ENCODE results near the gene MDM2.

The MDM2 gene

DNA sequence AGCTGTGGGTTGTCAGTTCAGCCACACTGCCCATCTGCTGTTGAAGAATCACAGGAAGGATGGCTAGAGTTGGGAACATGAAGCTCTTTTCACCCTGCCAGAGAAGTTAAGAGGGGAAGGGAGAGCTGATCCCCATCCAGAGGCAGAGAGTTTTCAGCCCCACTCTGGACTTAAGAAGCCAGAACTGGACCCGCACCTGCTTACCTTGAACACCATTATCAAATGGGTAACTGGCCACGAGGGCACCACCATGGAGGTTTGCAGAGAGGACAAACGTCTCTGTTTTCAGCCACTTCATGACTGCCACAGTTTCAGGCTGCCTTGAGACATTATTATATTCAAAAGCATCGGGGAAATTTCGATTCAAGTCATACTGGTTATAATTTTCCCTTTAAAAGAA lies 62.0 kb downstream of the MDM2 start:
- TF ChIP-seq, protein P1, sequence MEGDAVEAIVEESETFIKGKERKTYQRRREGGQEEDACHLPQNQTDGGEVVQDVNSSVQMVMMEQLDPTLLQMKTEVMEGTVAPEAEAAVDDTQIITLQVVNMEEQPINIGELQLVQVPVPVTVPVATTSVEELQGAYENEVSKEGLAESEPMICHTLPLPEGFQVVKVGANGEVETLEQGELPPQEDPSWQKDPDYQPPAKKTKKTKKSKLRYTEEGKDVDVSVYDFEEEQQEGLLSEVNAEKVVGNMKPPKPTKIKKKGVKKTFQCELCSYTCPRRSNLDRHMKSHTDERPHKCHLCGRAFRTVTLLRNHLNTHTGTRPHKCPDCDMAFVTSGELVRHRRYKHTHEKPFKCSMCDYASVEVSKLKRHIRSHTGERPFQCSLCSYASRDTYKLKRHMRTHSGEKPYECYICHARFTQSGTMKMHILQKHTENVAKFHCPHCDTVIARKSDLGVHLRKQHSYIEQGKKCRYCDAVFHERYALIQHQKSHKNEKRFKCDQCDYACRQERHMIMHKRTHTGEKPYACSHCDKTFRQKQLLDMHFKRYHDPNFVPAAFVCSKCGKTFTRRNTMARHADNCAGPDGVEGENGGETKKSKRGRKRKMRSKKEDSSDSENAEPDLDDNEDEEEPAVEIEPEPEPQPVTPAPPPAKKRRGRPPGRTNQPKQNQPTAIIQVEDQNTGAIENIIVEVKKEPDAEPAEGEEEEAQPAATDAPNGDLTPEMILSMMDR (IDR thresholded peaks at IDR 0.05; ENCODE audit: control extremely low read depth, extremely low read depth, low read depth, missing control alignments): no peak
- no peak for DNase-seq (ENCODE audit: extremely low spot score)
- CTCF ChIA-PET: interaction anchor here (1.2 to 2.1 kb wide), 3 partner anchors 9 to 17 kb away, joined by 4 read pairs; no protein-coding TSS in a partner anchor
- POLR2A ChIA-PET: no interaction called here

- CTCF ChIA-PET: interaction anchor here (1.0 to 2.1 kb wide), 4 partner anchors 13 to 199 kb away, joined by 3 to 4 read pairs (median 4); no protein-coding TSS in a partner anchor
- TF ChIP-seq, protein P1 (IDR thresholded peaks at IDR 0.05; ENCODE audit: control extremely low read depth, extremely low read depth, low read depth, missing control alignments): no peak
- POLR2A ChIA-PET: no interaction called here
- DNase-seq (ENCODE audit: extremely low spot score): no peak
These were observed 62.5 kb downstream of the MDM2 start for GRCh38 chr12:68870443-68870842.

DNA sequence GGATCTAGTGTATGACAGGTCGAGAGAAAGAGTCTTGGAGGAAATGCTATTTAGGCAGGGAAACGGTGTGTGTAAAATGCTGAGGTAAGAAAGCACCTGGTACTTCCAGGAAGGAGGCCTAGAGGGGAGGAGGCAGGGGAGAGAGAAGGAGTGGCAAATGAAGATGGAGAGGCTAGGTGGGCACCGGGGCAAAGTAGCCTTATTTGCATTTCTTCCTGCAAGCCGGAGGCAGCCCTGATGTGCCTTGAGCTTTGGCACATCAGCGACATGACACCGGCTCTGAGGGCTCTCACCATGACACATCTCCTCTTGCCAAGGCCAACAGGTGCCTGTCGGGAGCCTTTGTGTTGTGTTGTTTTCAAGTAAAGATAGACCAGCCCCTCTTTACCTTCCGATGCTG lies 63.4 kb downstream of the MDM2 start:
- ChIA-PET CTCF (interaction anchor here (1.0 to 2.1 kb wide), 4 partner anchors 11 to 198 kb away, joined by 3 to 4 read pairs (median 3); no protein-coding TSS in a partner anchor), POLR2A (no interaction called here)
- no peak for DNase-seq (ENCODE audit: extremely low spot score)
- TF ChIP-seq, protein P1 (IDR thresholded peaks at IDR 0.05; ENCODE audit: control extremely low read depth, extremely low read depth, low read depth, missing control alignments): no peak

- POLR2A ChIA-PET: no interaction called here
- CTCF ChIA-PET: interaction anchor here (1.4 kb wide), 1 partner anchor 11 kb away, joined by 3 read pairs; no protein-coding TSS in a partner anchor
- TF ChIP-seq, protein P1 (IDR thresholded peaks at IDR 0.05; ENCODE audit: control extremely low read depth, extremely low read depth, low read depth, missing control alignments): peak; percentile 42
- peak; percentile 27 for DNase-seq (ENCODE audit: extremely low spot score)
These were observed 63.9 kb downstream of the MDM2 start for GRCh38 chr12:68871921-68872320.

GRCh38 chr12:68873316-68873715 lies 65.3 kb downstream of the MDM2 start:
- ChIA-PET CTCF (no interaction called here), POLR2A (no interaction called here)
- DNase-seq (ENCODE audit: extremely low spot score): no peak
- TF ChIP-seq, protein P1 (IDR thresholded peaks at IDR 0.05; ENCODE audit: control extremely low read depth, extremely low read depth, low read depth, missing control alignments): no peak

- CTCF ChIA-PET: interaction anchor here (1.0 to 1.6 kb wide), 3 partner anchors 8 to 194 kb away, joined by 3 to 6 read pairs (median 3); no protein-coding TSS in a partner anchor
These were observed 68.5 kb downstream of the MDM2 start for GRCh38 chr12:68876461-68876860.

More at GRCh38 chr12:68876461-68876860, 68.5 kb downstream of the MDM2 start:
- DNase-seq (ENCODE audit: extremely low spot score): no peak
- POLR2A ChIA-PET: no interaction called here
- TF ChIP-seq, protein P1 (IDR thresholded peaks at IDR 0.05; ENCODE audit: control extremely low read depth, extremely low read depth, low read depth, missing control alignments): no peak

Measured in GM10248 (cell line).